Measurements from ENCODE around the gene PPM1D.

Gene PPM1D

DNA sequence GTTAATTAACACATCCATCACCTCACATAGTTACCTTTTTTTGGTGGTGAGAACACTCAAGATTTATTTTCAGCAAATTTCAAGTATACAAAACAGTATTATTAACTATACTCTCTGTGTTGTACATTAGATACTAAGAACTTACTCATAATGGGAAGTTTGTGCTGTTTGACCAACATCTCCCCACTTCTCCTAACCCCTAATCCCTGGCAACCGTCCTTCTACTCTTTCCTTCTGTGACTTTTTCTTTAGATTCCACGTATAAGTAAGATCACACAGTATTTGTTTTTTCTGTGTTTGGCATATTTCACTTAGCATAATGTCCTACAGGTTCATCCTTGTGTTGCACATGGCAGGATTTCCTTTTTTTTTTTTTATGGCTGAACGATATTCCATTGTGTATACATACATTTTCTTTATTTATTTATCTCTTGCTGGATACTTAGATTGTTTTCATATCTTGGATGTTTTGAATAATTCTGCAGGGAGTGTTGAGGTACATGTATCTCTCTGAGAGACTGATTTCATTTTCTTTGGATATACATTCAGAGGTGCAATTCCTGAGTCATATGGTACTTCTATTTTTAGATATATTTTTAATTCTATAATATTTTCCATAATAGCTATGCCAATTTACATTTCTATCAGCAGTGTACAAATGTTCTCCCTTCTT lies 19.0 kb downstream of the PPM1D start:
- DNase-seq (ENCODE audit: low read depth in 1 of 2, low spot score in 1 of 2) = no peak
- TF ChIP-seq, protein P1, sequence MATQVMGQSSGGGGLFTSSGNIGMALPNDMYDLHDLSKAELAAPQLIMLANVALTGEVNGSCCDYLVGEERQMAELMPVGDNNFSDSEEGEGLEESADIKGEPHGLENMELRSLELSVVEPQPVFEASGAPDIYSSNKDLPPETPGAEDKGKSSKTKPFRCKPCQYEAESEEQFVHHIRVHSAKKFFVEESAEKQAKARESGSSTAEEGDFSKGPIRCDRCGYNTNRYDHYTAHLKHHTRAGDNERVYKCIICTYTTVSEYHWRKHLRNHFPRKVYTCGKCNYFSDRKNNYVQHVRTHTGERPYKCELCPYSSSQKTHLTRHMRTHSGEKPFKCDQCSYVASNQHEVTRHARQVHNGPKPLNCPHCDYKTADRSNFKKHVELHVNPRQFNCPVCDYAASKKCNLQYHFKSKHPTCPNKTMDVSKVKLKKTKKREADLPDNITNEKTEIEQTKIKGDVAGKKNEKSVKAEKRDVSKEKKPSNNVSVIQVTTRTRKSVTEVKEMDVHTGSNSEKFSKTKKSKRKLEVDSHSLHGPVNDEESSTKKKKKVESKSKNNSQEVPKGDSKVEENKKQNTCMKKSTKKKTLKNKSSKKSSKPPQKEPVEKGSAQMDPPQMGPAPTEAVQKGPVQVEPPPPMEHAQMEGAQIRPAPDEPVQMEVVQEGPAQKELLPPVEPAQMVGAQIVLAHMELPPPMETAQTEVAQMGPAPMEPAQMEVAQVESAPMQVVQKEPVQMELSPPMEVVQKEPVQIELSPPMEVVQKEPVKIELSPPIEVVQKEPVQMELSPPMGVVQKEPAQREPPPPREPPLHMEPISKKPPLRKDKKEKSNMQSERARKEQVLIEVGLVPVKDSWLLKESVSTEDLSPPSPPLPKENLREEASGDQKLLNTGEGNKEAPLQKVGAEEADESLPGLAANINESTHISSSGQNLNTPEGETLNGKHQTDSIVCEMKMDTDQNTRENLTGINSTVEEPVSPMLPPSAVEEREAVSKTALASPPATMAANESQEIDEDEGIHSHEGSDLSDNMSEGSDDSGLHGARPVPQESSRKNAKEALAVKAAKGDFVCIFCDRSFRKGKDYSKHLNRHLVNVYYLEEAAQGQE (IDR thresholded peaks at IDR 0.05; ENCODE audit: insufficient replicate concordance, low read depth) = no peak
- TF ChIP-seq, protein P2, sequence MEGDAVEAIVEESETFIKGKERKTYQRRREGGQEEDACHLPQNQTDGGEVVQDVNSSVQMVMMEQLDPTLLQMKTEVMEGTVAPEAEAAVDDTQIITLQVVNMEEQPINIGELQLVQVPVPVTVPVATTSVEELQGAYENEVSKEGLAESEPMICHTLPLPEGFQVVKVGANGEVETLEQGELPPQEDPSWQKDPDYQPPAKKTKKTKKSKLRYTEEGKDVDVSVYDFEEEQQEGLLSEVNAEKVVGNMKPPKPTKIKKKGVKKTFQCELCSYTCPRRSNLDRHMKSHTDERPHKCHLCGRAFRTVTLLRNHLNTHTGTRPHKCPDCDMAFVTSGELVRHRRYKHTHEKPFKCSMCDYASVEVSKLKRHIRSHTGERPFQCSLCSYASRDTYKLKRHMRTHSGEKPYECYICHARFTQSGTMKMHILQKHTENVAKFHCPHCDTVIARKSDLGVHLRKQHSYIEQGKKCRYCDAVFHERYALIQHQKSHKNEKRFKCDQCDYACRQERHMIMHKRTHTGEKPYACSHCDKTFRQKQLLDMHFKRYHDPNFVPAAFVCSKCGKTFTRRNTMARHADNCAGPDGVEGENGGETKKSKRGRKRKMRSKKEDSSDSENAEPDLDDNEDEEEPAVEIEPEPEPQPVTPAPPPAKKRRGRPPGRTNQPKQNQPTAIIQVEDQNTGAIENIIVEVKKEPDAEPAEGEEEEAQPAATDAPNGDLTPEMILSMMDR (IDR thresholded peaks at IDR 0.05; ENCODE audit: insufficient read depth, low read length) = no peak
- no peaks in the 10 kb centered on the region for H3K27me3 ChIP-seq (ENCODE audit: insufficient read depth, poor library complexity, severe bottlenecking)
- H3K27ac ChIP-seq (replicated peaks) = no peak overlapping the region
- no peak overlapping the region for H3K4me3 ChIP-seq (replicated peaks; ENCODE audit: insufficient read depth, low read length)

DNA sequence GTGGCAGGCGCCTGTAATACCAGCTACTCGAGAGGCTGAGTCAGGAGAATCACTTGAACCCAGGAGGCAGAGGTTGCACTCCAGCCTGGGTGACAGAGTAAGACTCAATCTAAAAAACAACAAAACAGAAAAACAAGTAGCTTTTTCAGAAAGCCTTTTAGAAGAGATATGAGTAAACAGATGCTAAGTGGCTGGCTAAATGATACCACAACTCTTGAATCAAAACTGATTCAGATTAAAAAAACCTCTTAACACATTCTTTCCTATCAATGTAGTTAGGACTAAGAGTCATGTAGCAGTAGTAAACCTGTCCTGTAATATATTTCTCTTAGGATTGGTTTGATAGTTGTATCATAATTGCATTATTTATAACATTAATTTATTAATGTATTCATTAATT lies 23.0 kb downstream of the PPM1D start:
- no peaks in the 10 kb centered on the region for H3K27me3 ChIP-seq (ENCODE audit: insufficient read depth, poor library complexity, severe bottlenecking)
- no peak overlapping the region for H3K4me3 ChIP-seq (replicated peaks; ENCODE audit: insufficient read depth, low read length)
- DNase-seq (ENCODE audit: low read depth in 1 of 2, low spot score in 1 of 2) = no peak
- H3K27ac ChIP-seq (replicated peaks) = no peak overlapping the region
- no peak for TF ChIP-seq POLR2AphosphoS5 (IDR thresholded peaks at IDR 0.05; ENCODE audit: low read depth)
- no peak for TF ChIP-seq GABPA (IDR thresholded peaks at IDR 0.05; ENCODE audit: low read depth)
- no peak for TF ChIP-seq SPI1 (IDR thresholded peaks at IDR 0.05; ENCODE audit: borderline replicate concordance, low read depth)
- TF ChIP-seq, protein P2 (IDR thresholded peaks at IDR 0.05; ENCODE audit: insufficient read depth, low read length) = no peak
- TF ChIP-seq, protein P1 (IDR thresholded peaks at IDR 0.05; ENCODE audit: insufficient replicate concordance, low read depth) = no peak

DNA sequence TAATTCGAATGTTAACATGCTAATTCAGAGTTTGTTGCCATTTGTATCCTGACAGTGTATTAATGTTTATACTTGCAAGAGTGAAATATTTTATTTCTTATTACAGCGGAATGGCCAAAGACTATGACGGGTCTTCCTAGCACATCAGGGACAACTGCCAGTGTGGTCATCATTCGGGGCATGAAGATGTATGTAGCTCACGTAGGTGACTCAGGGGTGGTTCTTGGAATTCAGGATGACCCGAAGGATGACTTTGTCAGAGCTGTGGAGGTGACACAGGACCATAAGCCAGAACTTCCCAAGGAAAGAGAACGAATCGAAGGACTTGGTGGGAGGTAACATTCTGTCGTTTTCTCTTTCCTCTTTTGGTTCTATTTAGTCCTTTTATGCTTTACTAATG lies 23.4 kb downstream of the PPM1D start:
- DNase-seq (ENCODE audit: low read depth in 1 of 2, low spot score in 1 of 2) = no peak
- Histone ChIP-seq H3K27me3 (ENCODE audit: insufficient read depth, poor library complexity, severe bottlenecking) (no peaks in the 10 kb centered on the region), H3K4me3 (replicated peaks; ENCODE audit: insufficient read depth, low read length) (no peak overlapping the region), H3K27ac (replicated peaks) (no peak overlapping the region)
- TF ChIP-seq SPI1 (IDR thresholded peaks at IDR 0.05; ENCODE audit: borderline replicate concordance, low read depth) (no peak), POLR2AphosphoS5 (IDR thresholded peaks at IDR 0.05; ENCODE audit: low read depth) (no peak), GABPA (IDR thresholded peaks at IDR 0.05; ENCODE audit: low read depth) (no peak)
- TF ChIP-seq, protein P2 (IDR thresholded peaks at IDR 0.05; ENCODE audit: insufficient read depth, low read length) = no peak
- TF ChIP-seq, protein P1 (IDR thresholded peaks at IDR 0.05; ENCODE audit: insufficient replicate concordance, low read depth) = no peak
